ENCODE measurements around the gene RCOR1.

GRCh38 chr14:102593825-102594137 lies 1.3 kb downstream of the RCOR1 start:
- no peak for TF ChIP-seq BHLHE40 (IDR thresholded peaks at IDR 0.05; ENCODE audit: borderline replicate concordance)
- TF ChIP-seq HDGF (IDR thresholded peaks at IDR 0.05; ENCODE audit: borderline replicate concordance) = no peak
- TF ChIP-seq ZNF384 (IDR thresholded peaks at IDR 0.05) = no peak
- no peak for TF ChIP-seq L3MBTL2 (conservative IDR thresholded peaks at IDR 0.05)
- no peak for TF ChIP-seq ARNT (IDR thresholded peaks at IDR 0.05)
- TF ChIP-seq SUZ12 (IDR thresholded peaks at IDR 0.05) = no peak
- no peak for TF ChIP-seq FOXA1 (IDR thresholded peaks at IDR 0.05)
- TF ChIP-seq SP1 (IDR thresholded peaks at IDR 0.05) = no peak
- no peak for TF ChIP-seq TARDBP (IDR thresholded peaks at IDR 0.05)
- TF ChIP-seq CTBP1 (IDR thresholded peaks at IDR 0.05; ENCODE audit: borderline replicate concordance) = no peak
- no peak for TF ChIP-seq PKNOX1 (IDR thresholded peaks at IDR 0.05)
- TF ChIP-seq FOXK2 (IDR thresholded peaks at IDR 0.05) = no peak
